ENCODE measurements around the gene LMAN1L. TPM values are rescaled to one million over a fixed set of nuclear protein-coding genes. Genes with fewer than 3 reads are reported as not detected.

The LMAN1L gene
- total RNA-seq, 1 experiment from 2014 or later: not detected

GRCh38 chr15:74802290-74802689, 10.3 kb upstream of the LMAN1L start:
- Histone ChIP-seq H3K9me3 (ENCODE audit: control insufficient read depth, low read depth, low read length) (no peaks in the 10 kb centered on the region), H2BK5ac (ENCODE audit: insufficient read length, low read length) (no peak overlapping the region), H3K4me1 (ENCODE audit: insufficient read depth, low read length) (no peaks in the 10 kb centered on the region), H3K56ac (ENCODE audit: insufficient read length, low read depth, low read length) (no peak overlapping the region), H2BK12ac (ENCODE audit: insufficient read length, low read depth, low read length) (no peak overlapping the region), H3K23ac (ENCODE audit: insufficient read length, low read depth, low read length) (no peak overlapping the region), H4K5ac (ENCODE audit: insufficient read length, low read depth, low read length) (no peak overlapping the region), H3K14ac (ENCODE audit: insufficient read depth, low read length) (no peak overlapping the region), H3K4me2 (ENCODE audit: insufficient read depth, insufficient read length, low read length) (no peak overlapping the region), H2BK15ac (ENCODE audit: low read depth, low read length) (no peak overlapping the region), H4K91ac (ENCODE audit: insufficient read length, low read depth, low read length) (no peak overlapping the region), H4K8ac (replicated peaks; ENCODE audit: insufficient read length, low read depth, low read length) (no peak overlapping the region), H3K23me2 (ENCODE audit: insufficient read length, low read depth, low read length, poor library complexity, severe bottlenecking) (no peaks in the 10 kb centered on the region), H3T11ph (ENCODE audit: low read length) (no peak overlapping the region), H2AFZ (ENCODE audit: low read length) (no peak overlapping the region), H3K9ac (ENCODE audit: extremely low read depth, insufficient read length, low read length) (no peak overlapping the region), H3K27ac (ENCODE audit: insufficient read length, low read depth, low read length) (no peak overlapping the region), H2BK120ac (ENCODE audit: low read depth, low read length, poor library complexity, severe bottlenecking) (no peak overlapping the region), H3K79me2 (ENCODE audit: insufficient read depth, low read length) (no peaks in the 10 kb centered on the region), H4K20me1 (ENCODE audit: control insufficient read depth, insufficient read depth, insufficient read length) (no peaks in the 10 kb centered on the region), H3K27me3 (ENCODE audit: insufficient read depth, low read length) (no peaks in the 10 kb centered on the region), H3K18ac (ENCODE audit: insufficient read length, low read depth, low read length) (no peak overlapping the region), H2AK5ac (ENCODE audit: insufficient read length, low read length) (no peak overlapping the region), H3K4ac (ENCODE audit: low read depth, low read length) (no peak overlapping the region), H3K79me1 (ENCODE audit: insufficient read depth, low read depth, low read length, poor library complexity, severe bottlenecking) (no peaks in the 10 kb centered on the region), H2BK20ac (ENCODE audit: low read depth, low read length, poor library complexity, severe bottlenecking) (no peak overlapping the region)
- Mint-ChIP-seq H3K4me1 (peaks cover 2 to 7% of the 10 kb centered on the region in 2 experiments), H3K9me3 (no peaks in the 10 kb centered on the region), H3K27me3 (ENCODE audit: low read depth) (no peaks in the 10 kb centered on the region), H3K27ac (no peak overlapping the region), H3K36me3 (ENCODE audit: insufficient read depth in 1 of 3, low read depth in 3 of 3) (peaks cover 11 to 34% (median 34%) of the 10 kb centered on the region in 3 experiments; a peak in 5 of 7 replicates), H3K4me3 (no peak overlapping the region)
- no CpG with 5 or more reads among the region's 20 CpGs for WGBS (ENCODE audit: extremely low coverage, insufficient read length, low lambda C conversion rate)
- no peak for DNase-seq
- TF ChIP-seq CTCF (conservative IDR thresholded peaks at IDR 0.05): no peak

All from H9 (cell line).